ENCODE data around the gene BTBD9.

GRCh38 chr6:38554014-38554413 lies 85.7 kb downstream of the BTBD9 start:
- no peak for TF ChIP-seq POLR2AphosphoS5 (IDR thresholded peaks at IDR 0.05; ENCODE audit: borderline replicate concordance, low read depth, low read length)
- no peak for TF ChIP-seq EZH2 (IDR thresholded peaks at IDR 0.05)
